ENCODE results near the gene HNRNPM. TPM values are rescaled to one million over a fixed set of nuclear protein-coding genes. Genes with fewer than 3 reads are reported as not detected.
A peak's percentile ranks its signal among the peaks of the same experiment; 100 is the strongest.

HNRNPM gene
- total and polyA plus RNA-seq, 11 donors = 43.4 to 183 (median 95.3) TPM

DNA sequence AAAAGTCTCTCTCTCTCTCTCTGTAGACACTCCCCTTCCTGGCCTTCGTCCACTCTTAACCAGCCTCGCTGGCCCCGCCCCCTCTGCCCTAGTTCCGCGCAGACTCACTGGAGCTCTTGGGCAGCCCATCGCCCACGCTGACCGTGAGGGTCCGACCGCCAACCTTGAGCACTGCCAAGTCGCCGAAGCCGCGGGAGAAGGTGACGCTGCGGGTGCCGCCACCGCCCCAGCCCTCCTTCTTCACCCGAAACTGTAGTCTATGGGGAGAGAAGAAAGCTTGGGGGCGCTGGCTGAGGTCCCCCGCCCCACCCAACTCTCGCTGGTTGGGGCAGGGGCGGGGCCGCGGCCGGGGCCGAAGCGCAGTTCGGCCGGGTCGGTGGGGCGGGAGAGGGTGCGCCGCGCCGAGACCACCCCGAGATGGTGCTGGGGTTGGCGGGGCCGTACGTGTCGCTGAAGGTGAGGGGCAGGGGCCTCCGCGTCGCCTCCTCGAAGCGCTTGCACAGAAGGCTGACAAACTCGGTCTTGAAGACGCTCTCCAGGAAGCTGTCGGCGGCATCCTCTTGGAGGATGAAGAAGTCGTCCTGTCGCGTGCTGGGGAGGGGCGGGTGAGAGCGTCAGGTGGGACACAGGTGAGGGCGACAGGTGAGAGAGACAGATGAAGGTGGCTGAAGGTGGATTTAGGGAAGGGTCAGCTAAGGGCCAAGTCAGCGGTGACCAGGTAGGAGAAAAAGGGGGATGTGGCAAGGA lies 81.7 kb downstream of the HNRNPM start:
- Histone ChIP-seq H3K4me3 (peak overlapping the region; percentile 59 to 90 (median 76)), H3K9me3 (no peaks in the 10 kb centered on the region), H3K27ac (peak overlapping the region in 11 of 12 donors; percentile 78 to 93 (median 89)), H3K27me3 (no peaks in the 10 kb centered on the region), H3K4me1 (peaks cover 0 to 13% (median 4%) of the 10 kb centered on the region in 12 donors), H3K36me3 (peaks cover 0 to 95% (median 0%) of the 10 kb centered on the region in 9 donors)
- 9 to 14% (median 9%) methylated on average over 43 to 57 of the region's 57 CpGs for WGBS, 4 donors
- peak; percentile 92 to 94 (median 92) for DNase-seq
- intact Hi-C loops (cut with DNase I) = no loop called here
- ATAC-seq = peak; percentile 72 to 82 (median 78)
- TF ChIP-seq POLR2A (IDR thresholded peaks at IDR 0.05) = peak in 1 of 2 donors; percentile 60
- TF ChIP-seq, protein P1, sequence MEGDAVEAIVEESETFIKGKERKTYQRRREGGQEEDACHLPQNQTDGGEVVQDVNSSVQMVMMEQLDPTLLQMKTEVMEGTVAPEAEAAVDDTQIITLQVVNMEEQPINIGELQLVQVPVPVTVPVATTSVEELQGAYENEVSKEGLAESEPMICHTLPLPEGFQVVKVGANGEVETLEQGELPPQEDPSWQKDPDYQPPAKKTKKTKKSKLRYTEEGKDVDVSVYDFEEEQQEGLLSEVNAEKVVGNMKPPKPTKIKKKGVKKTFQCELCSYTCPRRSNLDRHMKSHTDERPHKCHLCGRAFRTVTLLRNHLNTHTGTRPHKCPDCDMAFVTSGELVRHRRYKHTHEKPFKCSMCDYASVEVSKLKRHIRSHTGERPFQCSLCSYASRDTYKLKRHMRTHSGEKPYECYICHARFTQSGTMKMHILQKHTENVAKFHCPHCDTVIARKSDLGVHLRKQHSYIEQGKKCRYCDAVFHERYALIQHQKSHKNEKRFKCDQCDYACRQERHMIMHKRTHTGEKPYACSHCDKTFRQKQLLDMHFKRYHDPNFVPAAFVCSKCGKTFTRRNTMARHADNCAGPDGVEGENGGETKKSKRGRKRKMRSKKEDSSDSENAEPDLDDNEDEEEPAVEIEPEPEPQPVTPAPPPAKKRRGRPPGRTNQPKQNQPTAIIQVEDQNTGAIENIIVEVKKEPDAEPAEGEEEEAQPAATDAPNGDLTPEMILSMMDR (IDR thresholded peaks at IDR 0.05) = no peak

GRCh38 chr19:8528500-8528899 lies 83.7 kb downstream of the HNRNPM start:
- intact Hi-C loops (cut with DNase I) = no loop called here
- Histone ChIP-seq H3K4me3 (no peak overlapping the region), H3K4me1 (peaks cover 0 to 13% (median 4%) of the 10 kb centered on the region in 12 donors), H3K36me3 (peaks cover 0 to 95% (median 0%) of the 10 kb centered on the region in 9 donors), H3K9me3 (no peaks in the 10 kb centered on the region), H3K27ac (no peak overlapping the region), H3K27me3 (no peaks in the 10 kb centered on the region)
- WGBS, 4 donors = 65 to 83% (median 74%) methylated on average over 4 of the region's 4 CpGs
- DNase-seq = no peak
- TF ChIP-seq, protein P1 (IDR thresholded peaks at IDR 0.05) = no peak
- TF ChIP-seq POLR2A (IDR thresholded peaks at IDR 0.05) = no peak
- ATAC-seq = no peak

GRCh38 chr19:8529369-8530006 lies 84.7 kb downstream of the HNRNPM start:
- Histone ChIP-seq H3K27me3 (no peaks in the 10 kb centered on the region), H3K9me3 (no peaks in the 10 kb centered on the region), H3K4me1 (peaks cover 0 to 13% (median 4%) of the 10 kb centered on the region in 12 donors), H3K4me3 (no peak overlapping the region), H3K27ac (no peak overlapping the region), H3K36me3 (peaks cover 0 to 95% (median 0%) of the 10 kb centered on the region in 9 donors)
- intact Hi-C loops (cut with DNase I) = no loop called here
- no peak for DNase-seq
- no peak for TF ChIP-seq POLR2A (IDR thresholded peaks at IDR 0.05)
- TF ChIP-seq, protein P1 (IDR thresholded peaks at IDR 0.05) = no peak
- no peak for ATAC-seq
- whole genome bisulfite sequencing, 4 donors = 93 to 96% (median 95%) methylated on average over 4 of the region's 4 CpGs

DNA sequence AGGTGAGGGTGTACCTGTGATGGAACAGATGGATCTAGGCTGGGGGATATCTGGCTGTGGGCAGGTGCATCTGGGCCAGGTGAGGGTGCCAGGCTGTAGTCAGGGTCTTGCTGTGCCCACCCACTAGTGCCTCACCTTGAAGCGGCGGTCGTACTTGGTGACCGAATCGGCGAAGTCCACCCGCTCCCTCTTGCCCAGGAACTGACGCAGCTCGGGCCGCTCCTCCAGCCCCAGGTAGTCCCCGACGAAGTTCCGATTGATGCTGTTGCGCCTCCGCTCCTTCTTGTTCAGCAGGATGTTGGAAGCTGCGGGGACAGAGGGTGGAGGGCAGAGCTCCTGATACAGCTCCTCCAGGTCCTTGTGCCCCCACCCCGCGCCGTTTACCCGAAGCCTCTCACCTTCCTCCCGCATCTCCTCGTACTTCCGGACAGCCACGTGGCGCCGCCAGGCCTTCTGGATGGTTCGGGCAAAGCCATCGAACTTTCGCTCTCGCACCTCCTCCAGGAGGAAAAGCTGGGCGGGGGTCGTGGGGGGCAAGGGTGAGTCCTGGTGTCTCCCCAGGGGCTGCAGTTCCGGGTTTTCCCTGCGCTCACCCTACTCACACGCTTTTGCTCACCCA lies 85.4 kb downstream of the HNRNPM start:
- Histone ChIP-seq H3K9me3 (no peaks in the 10 kb centered on the region), H3K36me3 (peaks cover 0 to 95% (median 0%) of the 10 kb centered on the region in 9 donors), H3K27me3 (no peaks in the 10 kb centered on the region), H3K27ac (no peak overlapping the region), H3K4me3 (no peak overlapping the region), H3K4me1 (peaks cover 0 to 13% (median 2%) of the 10 kb centered on the region in 12 donors)
- intact Hi-C loops (cut with DNase I) = no loop called here
- ATAC-seq (no peak), DNase-seq (no peak)
- 92 to 95% (median 94%) methylated on average over 34 to 35 of the region's 35 CpGs for WGBS, 4 donors
- TF ChIP-seq, protein P1 (IDR thresholded peaks at IDR 0.05) = no peak
- no peak for TF ChIP-seq POLR2A (IDR thresholded peaks at IDR 0.05)
